Activated naive CD8-positive, alpha-beta T cell treated with anti-CD3 and anti-CD28 coated beads, Interleukin-2, amount 10 ng/mL, durations not matched to agents 7 days and 5 days (primary cell): ENCODE measurements around the gene SS18. TPM values are rescaled to one million over a fixed set of nuclear protein-coding genes. Genes with fewer than 3 reads are reported as not detected.

Experiments used
- ATAC-seq: fragments of 150-1000 bp; cut with Tn5 transposase; one replicate; pipeline ENCODE4 v1.10.0; 2021; ENCODE audit warnings: low read depth, moderate library complexity
- POLR2A ChIA-PET: fragments of 350-600 bp; sonication (Branson Sonifier 250); formaldehyde crosslinking; loops from one replicate; lab custom pipeline; 2021; ENCODE audit warnings: antibody characterized with exemption; lab: Charles Lee
- DNase-seq: peaks from one replicate; pipeline ENCODE4 v3.0.0; 2021
- H3K27ac Mint-ChIP-seq: one replicate; pipeline ENCODE4 v1.8.0; 2022; ENCODE audit warnings: mild to moderate bottlenecking, mixed read lengths
- H3K27me3 Mint-ChIP-seq: one replicate; pipeline ENCODE4 v1.8.0; 2022; ENCODE audit warnings: mild to moderate bottlenecking, moderate library complexity, mixed read lengths
- H3K36me3 Mint-ChIP-seq: one replicate; pipeline ENCODE4 v1.8.0; 2021; ENCODE audit warnings: mild to moderate bottlenecking, mixed read lengths
- H3K4me1 Mint-ChIP-seq: one replicate; pipeline ENCODE4 v1.8.0; 2021; ENCODE audit warnings: mixed read lengths
- H3K4me3 Mint-ChIP-seq: one replicate; pipeline ENCODE4 v1.8.0; 2022; ENCODE audit warnings: mild to moderate bottlenecking, moderate library complexity, mixed read lengths
- H3K9me3 Mint-ChIP-seq: one replicate; pipeline ENCODE4 v1.8.0; 2021; ENCODE audit warnings: mixed read lengths
- total RNA-seq, 2 experiments: library from RNA; stranded (reverse); gene quantifications; one replicate each; pipeline ENCODE4 v1.2.3, GENCODE V29; 2021

SS18 gene
- total RNA-seq, 2 experiments from 2014 or later, result 64.3 to 67.4 TPM

- Mint-ChIP-seq H3K9me3 (no peaks in the 10 kb centered on the region), H3K4me3 (peak overlapping the region; percentile 98), H3K36me3 (peaks cover 7% of the 10 kb centered on the region), H3K4me1 (peaks cover 23% of the 10 kb centered on the region), H3K27me3 (no peaks in the 10 kb centered on the region), H3K27ac (peak overlapping the region; percentile 98)
- DNase-seq (no peak), ATAC-seq (peak; percentile 57)
- POLR2A ChIA-PET, result interaction anchor here (1.0 to 1.5 kb wide), 2 partner anchors 42 to 136 kb away, joined by 3 read pairs; partner anchors contain the start of gene PSMA8
Measured at GRCh38 chr18:26091047-26091630, 726 bp upstream of the SS18 start.

GRCh38 chr18:26089293-26090129 is 902 bp downstream of the SS18 start:
- DNase-seq, result no peak
- ATAC-seq, result no peak
- Mint-ChIP-seq H3K4me1 (peaks cover 24% of the 10 kb centered on the region), H3K27me3 (no peaks in the 10 kb centered on the region), H3K4me3 (peak overlapping the region; percentile 98), H3K9me3 (no peaks in the 10 kb centered on the region), H3K27ac (peak overlapping the region; percentile 98), H3K36me3 (peaks cover 14% of the 10 kb centered on the region)
- POLR2A ChIA-PET, result no interaction called here

GRCh38 chr18:26088487-26088886 is 1.9 kb downstream of the SS18 start:
- no peak for DNase-seq
- Mint-ChIP-seq H3K27ac (no peak overlapping the region), H3K36me3 (peaks cover 19% of the 10 kb centered on the region), H3K27me3 (no peaks in the 10 kb centered on the region), H3K9me3 (no peaks in the 10 kb centered on the region), H3K4me1 (peaks cover 24% of the 10 kb centered on the region), H3K4me3 (peak overlapping the region; percentile 98)
- no peak for ATAC-seq
- POLR2A ChIA-PET, result no interaction called here

- ATAC-seq (no peak), DNase-seq (no peak)
- Mint-ChIP-seq H3K36me3 (peaks cover 26% of the 10 kb centered on the region), H3K27me3 (no peaks in the 10 kb centered on the region), H3K4me1 (peaks cover 24% of the 10 kb centered on the region), H3K9me3 (no peaks in the 10 kb centered on the region), H3K4me3 (no peak overlapping the region), H3K27ac (no peak overlapping the region)
- POLR2A ChIA-PET, result no interaction called here
Measured at GRCh38 chr18:26086959-26087358, 3.5 kb downstream of the SS18 start.

- no peak for DNase-seq
- no peaks in the 10 kb centered on the region for H3K27me3 Mint-ChIP-seq
- no peak overlapping the region for H3K4me3 Mint-ChIP-seq
- peaks cover 25% of the 10 kb centered on the region for H3K4me1 Mint-ChIP-seq
- POLR2A ChIA-PET, result no interaction called here
- ATAC-seq, result no peak
- peaks cover 38% of the 10 kb centered on the region for H3K36me3 Mint-ChIP-seq
- H3K9me3 Mint-ChIP-seq, result no peaks in the 10 kb centered on the region
- H3K27ac Mint-ChIP-seq, result no peak overlapping the region
Measured at GRCh38 chr18:26085056-26085455, 5.4 kb downstream of the SS18 start.

- no peaks in the 10 kb centered on the region for H3K9me3 Mint-ChIP-seq
- H3K27ac Mint-ChIP-seq, result no peak overlapping the region
- DNase-seq (no peak), ATAC-seq (no peak)
- no peaks in the 10 kb centered on the region for H3K27me3 Mint-ChIP-seq
- POLR2A ChIA-PET, result no interaction called here
- peaks cover 13% of the 10 kb centered on the region for H3K4me1 Mint-ChIP-seq
- peaks cover 43% of the 10 kb centered on the region for H3K36me3 Mint-ChIP-seq
- no peak overlapping the region for H3K4me3 Mint-ChIP-seq
Measured at GRCh38 chr18:26083099-26083498, 7.3 kb downstream of the SS18 start.

GRCh38 chr18:26082475-26082874 is 7.9 kb downstream of the SS18 start:
- peaks cover 47% of the 10 kb centered on the region for H3K36me3 Mint-ChIP-seq

GRCh38 chr18:26074246-26074645 is 16.2 kb downstream of the SS18 start:
- H3K9me3 Mint-ChIP-seq, result peaks cover 10% of the 10 kb centered on the region
- ATAC-seq, result no peak
- no peak overlapping the region for H3K27ac Mint-ChIP-seq
- no peak overlapping the region for H3K4me3 Mint-ChIP-seq
- H3K4me1 Mint-ChIP-seq, result peaks cover 8% of the 10 kb centered on the region
- peaks cover 66% of the 10 kb centered on the region for H3K36me3 Mint-ChIP-seq
- POLR2A ChIA-PET, result no interaction called here
- no peak for DNase-seq
- H3K27me3 Mint-ChIP-seq, result no peaks in the 10 kb centered on the region

More at GRCh38 chr18:26082475-26082874, 7.9 kb downstream of the SS18 start:
- Mint-ChIP-seq H3K4me1 (peaks cover 12% of the 10 kb centered on the region), H3K9me3 (no peaks in the 10 kb centered on the region), H3K27ac (no peak overlapping the region), H3K4me3 (no peak overlapping the region), H3K27me3 (no peaks in the 10 kb centered on the region)
- POLR2A ChIA-PET, result no interaction called here
- no peak for ATAC-seq
- no peak for DNase-seq

GRCh38 chr18:26073758-26074157 is 16.7 kb downstream of the SS18 start:
- DNase-seq, result no peak
- Mint-ChIP-seq H3K4me3 (no peak overlapping the region), H3K36me3 (peaks cover 65% of the 10 kb centered on the region), H3K4me1 (peaks cover 8% of the 10 kb centered on the region), H3K27ac (no peak overlapping the region), H3K9me3 (peaks cover 10% of the 10 kb centered on the region), H3K27me3 (no peaks in the 10 kb centered on the region)
- POLR2A ChIA-PET, result no interaction called here
- no peak for ATAC-seq

- no peak for ATAC-seq
- Mint-ChIP-seq H3K4me1 (peaks cover 9% of the 10 kb centered on the region), H3K36me3 (peaks cover 64% of the 10 kb centered on the region), H3K27ac (no peak overlapping the region), H3K9me3 (peaks cover 10% of the 10 kb centered on the region), H3K4me3 (no peak overlapping the region), H3K27me3 (no peaks in the 10 kb centered on the region)
- DNase-seq, result no peak
- POLR2A ChIA-PET, result no interaction called here
Measured at GRCh38 chr18:26071725-26072124, 18.7 kb downstream of the SS18 start.

- Mint-ChIP-seq H3K4me1 (peaks cover 9% of the 10 kb centered on the region), H3K27me3 (no peaks in the 10 kb centered on the region), H3K36me3 (peaks cover 66% of the 10 kb centered on the region), H3K4me3 (no peak overlapping the region), H3K27ac (no peak overlapping the region), H3K9me3 (peaks cover 10% of the 10 kb centered on the region)
- DNase-seq (no peak), ATAC-seq (no peak)
- POLR2A ChIA-PET, result no interaction called here
Measured at GRCh38 chr18:26071020-26071419, 19.4 kb downstream of the SS18 start.

GRCh38 chr18:26059357-26059756 is 31.1 kb downstream of the SS18 start:
- H3K4me1 Mint-ChIP-seq, result peaks cover 2% of the 10 kb centered on the region
- no peak overlapping the region for H3K27ac Mint-ChIP-seq
- no peaks in the 10 kb centered on the region for H3K9me3 Mint-ChIP-seq
- peaks cover 32% of the 10 kb centered on the region for H3K36me3 Mint-ChIP-seq
- POLR2A ChIA-PET, result no interaction called here
- ATAC-seq (no peak), DNase-seq (no peak)
- no peak overlapping the region for H3K4me3 Mint-ChIP-seq
- no peaks in the 10 kb centered on the region for H3K27me3 Mint-ChIP-seq

GRCh38 chr18:26057344-26057773 is 33.1 kb downstream of the SS18 start:
- peaks cover 2% of the 10 kb centered on the region for H3K4me1 Mint-ChIP-seq
- no peak overlapping the region for H3K4me3 Mint-ChIP-seq
- H3K27me3 Mint-ChIP-seq, result no peaks in the 10 kb centered on the region
- POLR2A ChIA-PET, result no interaction called here
- no peaks in the 10 kb centered on the region for H3K9me3 Mint-ChIP-seq
- H3K36me3 Mint-ChIP-seq, result peaks cover 40% of the 10 kb centered on the region
- no peak for DNase-seq
- H3K27ac Mint-ChIP-seq, result no peak overlapping the region
- no peak for ATAC-seq

GRCh38 chr18:26056291-26056690 is 34.1 kb downstream of the SS18 start:
- no peak for ATAC-seq
- Mint-ChIP-seq H3K27ac (no peak overlapping the region), H3K4me1 (peaks cover 2% of the 10 kb centered on the region), H3K36me3 (peaks cover 36% of the 10 kb centered on the region), H3K27me3 (no peaks in the 10 kb centered on the region), H3K4me3 (no peak overlapping the region), H3K9me3 (no peaks in the 10 kb centered on the region)
- POLR2A ChIA-PET, result no interaction called here
- no peak for DNase-seq
